ENCODE data around the gene ARHGEF4. TPM values are rescaled to one million over a fixed set of nuclear protein-coding genes. Genes with fewer than 3 reads are reported as not detected.

ARHGEF4 gene
- total and polyA plus RNA-seq, 2 donors (not counting 3 experiments of a cell fraction or from before 2014, with no cell fraction given) = not detected

- intact Hi-C loops (cut with micrococcal nuclease) = no loop called here
Measured at GRCh38 chr2:130894326-130894942, 57.7 kb downstream of the ARHGEF4 start.

More at GRCh38 chr2:130894326-130894942, 57.7 kb downstream of the ARHGEF4 start:
- TF ChIP-seq CTCF (IDR thresholded peaks at IDR 0.05; ENCODE audit: extremely low read depth in 1 of 2, insufficient read depth in 1 of 2, low read depth in 1 of 2, low read length in 2 of 2) = no peak
- no peak for TF ChIP-seq GATA2 (IDR thresholded peaks at IDR 0.05; ENCODE audit: insufficient read depth, insufficient read length, low read depth, low read length)
- no peak for TF ChIP-seq POLR2A (IDR thresholded peaks at IDR 0.05; ENCODE audit: low read depth, low read length)
- TF ChIP-seq, protein P1, sequence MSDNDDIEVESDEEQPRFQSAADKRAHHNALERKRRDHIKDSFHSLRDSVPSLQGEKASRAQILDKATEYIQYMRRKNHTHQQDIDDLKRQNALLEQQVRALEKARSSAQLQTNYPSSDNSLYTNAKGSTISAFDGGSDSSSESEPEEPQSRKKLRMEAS (IDR thresholded peaks at IDR 0.05; ENCODE audit: insufficient read depth, insufficient read length) = no peak
- TF ChIP-seq POLR2AphosphoS5 (IDR thresholded peaks at IDR 0.05; ENCODE audit: insufficient read depth, low read depth, low read length) = no peak
- no peak for TF ChIP-seq JUN (IDR thresholded peaks at IDR 0.05; ENCODE audit: borderline replicate concordance, insufficient read depth, insufficient read length, low read depth)
- dilution Hi-C loops (cut with MboI; ENCODE audit: extremely low pct_ligation_motif_present, low sequenced_read_pairs) = no loop called here
- no peak overlapping the region for H3K4me3 ChIP-seq (replicated peaks in 1 of 3; ENCODE audit: insufficient read depth in 1 of 3, low read depth in 1 of 3, low read length in 3 of 3)
- BruUV-seq (replicated peaks) = no TSS peak
- ChIA-PET CTCF (no interaction called here), POLR2A (no interaction called here)
- peaks cover 0 to under 1% of the 10 kb centered on the region in 2 experiments for H3K27me3 ChIP-seq (ENCODE audit: control insufficient read depth in 2 of 2, insufficient read depth in 2 of 2, low read length in 2 of 2)
- no peaks in the 10 kb centered on the region for H3K36me3 ChIP-seq (ENCODE audit: control insufficient read depth in 2 of 2, extremely low read depth in 1 of 2, insufficient read depth in 2 of 2, low read length in 2 of 2)
- no peaks in the 10 kb centered on the region for H4K20me1 ChIP-seq (replicated peaks; ENCODE audit: control insufficient read depth, extremely low read depth, insufficient read depth, low read length)
- no peaks in the 10 kb centered on the region for H3K9me1 ChIP-seq (replicated peaks; ENCODE audit: control insufficient read depth, extremely low read depth, insufficient read depth, low read length)
- no peak overlapping the region for H3K9ac ChIP-seq (replicated peaks; ENCODE audit: extremely low read depth, insufficient read depth, low read length)
- DNase-seq (ENCODE audit: low read depth, low spot score) = no peak
- no peaks in the 10 kb centered on the region for H3K4me1 ChIP-seq (ENCODE audit: control insufficient read depth, extremely low read depth, insufficient read depth, low read length)
- no peak overlapping the region for H3K27ac ChIP-seq (ENCODE audit: insufficient read depth, low read depth, low read length)
- H3K9me3 ChIP-seq (replicated peaks; ENCODE audit: control insufficient read depth, insufficient read depth, low read length) = no peaks in the 10 kb centered on the region
- H2AFZ ChIP-seq (ENCODE audit: low read depth, low read length) = no peak overlapping the region
- FAIRE-seq = no peak
- no peaks in the 10 kb centered on the region for H3K79me2 ChIP-seq (ENCODE audit: control insufficient read depth, insufficient read depth, low read length)
- no peak overlapping the region for H3K4me2 ChIP-seq (ENCODE audit: insufficient read depth, low read length)

Measured in endothelial cell of umbilical vein (primary cell).